GM18519 (cell line): ENCODE results near the gene CDH16.
A peak's percentile ranks its signal among the peaks of the same experiment; 100 is the strongest.
"Not testable (repeated sequence)": the region's sequence is repeated elsewhere in the genome, so short reads cannot be mapped to it uniquely, and the experiment has no call there.

Source experiments
- ATAC-seq: cut with Tn5 transposase; IDR thresholded peaks from one replicate; pipeline ENCODE4 v1.9.1; 2021; ENCODE audit warnings: mild to moderate bottlenecking, moderate library complexity; ENCODE audit not compliant: unreplicated experiment, low FRiP score

CDH16 gene

DNA sequence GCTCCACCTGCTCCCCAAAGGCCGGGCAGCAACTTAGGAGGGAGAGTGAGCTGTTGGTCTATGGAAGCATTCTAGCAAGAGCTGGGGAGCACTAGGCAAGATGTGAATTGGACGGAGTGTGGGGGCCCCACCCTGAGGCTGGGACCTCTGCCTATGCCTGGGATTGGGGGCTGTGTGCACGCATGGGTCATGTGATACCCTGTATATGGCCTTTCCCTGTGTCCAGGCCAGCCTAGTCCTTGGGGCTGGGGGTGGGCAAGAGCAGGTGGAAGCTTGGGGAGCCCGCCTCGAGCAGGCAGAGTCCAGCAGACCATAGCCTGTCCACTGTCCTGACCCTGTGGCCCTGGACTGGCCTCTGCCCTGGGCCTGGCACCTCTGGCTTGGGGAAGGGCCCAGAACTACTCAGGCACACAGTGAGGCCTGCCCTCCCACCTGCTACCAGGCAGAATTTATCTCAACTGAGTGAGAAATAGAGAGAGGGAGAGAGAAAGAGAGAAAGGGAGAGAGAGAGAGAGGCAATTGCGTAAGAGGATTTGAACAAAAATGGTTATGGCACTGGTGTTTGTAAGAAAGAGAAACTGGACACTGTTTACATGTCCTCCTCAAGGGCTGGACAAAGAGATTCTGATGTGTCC is 19.3 kb downstream of the CDH16 start:
- ATAC-seq, result no peak

- ATAC-seq, result no peak
These were observed 19.8 kb downstream of the CDH16 start for GRCh38 chr16:66898933-66899309.

DNA sequence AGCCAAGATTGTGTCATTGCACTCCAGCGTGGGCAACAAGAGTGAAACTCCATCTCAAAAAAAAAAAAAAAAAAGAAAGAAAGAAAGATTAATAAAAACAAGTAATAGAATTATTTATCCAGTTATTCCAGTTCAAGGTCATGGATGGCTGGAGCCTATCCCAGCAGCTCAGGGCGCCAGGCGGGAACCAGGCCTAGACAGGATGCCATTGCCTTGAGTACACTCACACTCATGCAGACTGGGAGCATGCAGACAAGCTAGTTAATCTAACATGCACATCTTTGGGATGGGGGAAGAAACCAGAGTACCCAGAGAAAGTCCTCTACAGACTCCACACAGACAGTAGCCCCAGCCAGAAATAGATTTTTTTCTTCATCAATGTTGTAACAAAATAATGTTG is 20.5 kb downstream of the CDH16 start:
- ATAC-seq, result no peak

DNA sequence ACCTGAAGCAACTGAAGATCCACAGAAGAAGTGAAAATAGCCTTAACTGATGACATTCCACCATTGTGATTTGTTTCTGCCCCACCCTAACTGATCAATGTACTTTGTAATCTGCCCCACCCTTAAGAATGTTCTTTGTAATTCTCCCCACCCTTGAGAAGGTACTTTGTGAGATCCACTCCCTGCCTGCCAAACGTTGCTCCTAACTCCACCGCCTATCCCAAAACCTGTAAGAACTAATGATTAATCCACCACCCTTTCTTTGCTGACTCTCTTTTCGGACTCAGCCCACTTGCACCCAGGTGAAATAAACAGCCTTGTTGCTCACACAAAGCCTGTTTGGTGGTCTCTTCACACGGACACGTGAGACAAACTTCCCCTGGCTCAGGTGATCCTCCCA is 22.0 kb downstream of the CDH16 start:
- not testable (repeated sequence) for ATAC-seq

GRCh38 chr16:66895999-66896398 is 22.7 kb downstream of the CDH16 start:
- ATAC-seq, result no peak

- ATAC-seq, result no peak
These were observed 23.1 kb downstream of the CDH16 start for GRCh38 chr16:66895689-66895979.

GRCh38 chr16:66894948-66895688 is 23.6 kb downstream of the CDH16 start:
- no peak for ATAC-seq

DNA sequence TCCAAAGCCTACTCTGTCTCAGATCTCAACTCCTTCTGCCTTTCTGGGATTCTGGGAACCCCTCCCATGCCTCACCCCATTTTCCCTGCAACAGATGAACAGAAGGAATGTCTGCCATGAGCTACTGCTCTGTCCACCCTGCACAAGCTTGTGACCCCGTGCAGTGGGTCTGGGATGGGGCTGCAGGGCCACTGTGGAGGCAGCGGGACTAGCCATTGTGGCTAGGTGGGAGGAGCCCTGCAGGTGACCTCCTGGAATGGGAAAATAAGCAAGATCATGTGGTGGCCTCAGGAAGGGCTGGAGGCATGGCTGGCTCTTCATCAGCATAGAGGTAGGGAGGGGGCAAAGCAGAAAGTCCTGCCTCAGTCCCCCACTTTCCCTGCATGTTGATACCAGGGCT is 24.6 kb downstream of the CDH16 start:
- no peak for ATAC-seq

DNA sequence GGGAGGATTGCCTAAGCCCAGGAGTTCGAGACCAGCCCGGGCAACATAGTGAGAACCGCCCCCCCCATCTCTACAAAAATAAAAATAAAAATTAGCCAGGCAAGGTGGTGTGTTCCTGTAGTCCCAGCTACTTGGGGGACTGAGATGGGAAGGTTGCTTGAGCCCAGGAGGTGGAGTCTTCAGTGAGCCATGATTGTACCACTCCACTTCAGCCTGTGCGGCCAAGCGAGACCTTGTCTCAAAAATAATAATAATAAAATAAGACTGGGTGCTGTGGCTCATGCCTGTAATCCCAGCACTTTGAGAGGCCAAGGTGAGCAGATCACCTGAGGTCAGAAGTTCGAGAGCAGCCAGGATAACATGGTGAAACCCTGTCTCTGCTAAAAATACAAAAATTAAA is 26.9 kb downstream of the CDH16 start:
- ATAC-seq, result no peak

DNA sequence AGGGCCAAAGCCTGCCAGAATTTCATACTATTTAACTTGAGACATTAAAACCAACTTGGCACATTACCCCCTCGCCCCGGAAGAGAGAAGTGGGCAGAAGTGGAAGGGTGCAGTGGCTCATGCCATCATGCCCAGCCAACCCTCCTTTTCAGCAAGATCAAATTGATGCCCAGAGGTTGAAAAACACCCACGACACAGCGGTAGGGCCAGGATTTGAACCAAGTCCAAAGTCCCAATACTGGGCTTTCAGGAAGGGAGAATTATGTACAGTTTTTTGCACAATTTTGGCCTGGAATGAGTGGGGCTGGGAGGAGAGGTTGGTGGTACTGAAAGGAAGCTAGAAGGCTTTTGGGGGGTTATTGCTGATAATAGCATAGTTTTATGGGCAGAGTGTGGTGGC is 27.3 kb downstream of the CDH16 start:
- ATAC-seq, result no peak

DNA sequence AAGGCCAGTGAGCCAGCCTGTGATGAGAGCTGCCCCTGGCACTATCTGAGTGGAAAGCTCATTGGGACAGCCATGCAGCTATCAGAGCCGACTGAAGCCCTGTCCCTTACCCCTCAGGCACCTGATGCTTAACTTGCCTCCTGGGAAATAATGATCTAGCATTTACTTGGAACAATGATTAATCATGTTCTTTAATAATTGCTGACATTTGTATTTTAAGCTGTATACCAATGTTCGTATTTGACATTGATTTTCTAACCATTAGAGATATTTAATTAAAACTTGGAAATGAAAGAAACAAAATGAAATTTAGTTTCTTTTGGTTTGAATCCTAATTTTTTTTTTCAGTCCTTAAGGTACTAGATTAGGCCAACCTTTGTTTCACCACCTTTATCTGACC is 27.9 kb downstream of the CDH16 start:
- no peak for ATAC-seq

DNA sequence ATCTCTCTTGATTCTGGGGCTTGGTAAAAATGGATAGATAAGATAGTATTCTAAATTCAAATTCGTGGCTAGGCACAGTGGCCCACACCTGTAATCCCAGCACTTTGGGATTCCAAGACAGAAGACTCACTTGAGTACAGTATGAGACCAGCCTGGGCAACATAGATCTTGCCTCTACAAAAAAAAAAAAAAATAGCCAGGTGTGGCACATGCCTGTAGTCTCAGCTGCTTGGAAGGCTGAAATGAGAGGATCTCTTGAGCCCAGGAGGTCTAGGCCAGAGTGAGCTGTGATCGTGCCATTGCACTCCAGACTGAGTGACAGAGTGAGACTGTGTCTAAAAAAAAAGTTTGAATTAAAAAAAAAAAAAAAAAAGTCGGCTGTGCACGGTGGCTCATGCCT is 29.1 kb downstream of the CDH16 start:
- ATAC-seq, result no peak

DNA sequence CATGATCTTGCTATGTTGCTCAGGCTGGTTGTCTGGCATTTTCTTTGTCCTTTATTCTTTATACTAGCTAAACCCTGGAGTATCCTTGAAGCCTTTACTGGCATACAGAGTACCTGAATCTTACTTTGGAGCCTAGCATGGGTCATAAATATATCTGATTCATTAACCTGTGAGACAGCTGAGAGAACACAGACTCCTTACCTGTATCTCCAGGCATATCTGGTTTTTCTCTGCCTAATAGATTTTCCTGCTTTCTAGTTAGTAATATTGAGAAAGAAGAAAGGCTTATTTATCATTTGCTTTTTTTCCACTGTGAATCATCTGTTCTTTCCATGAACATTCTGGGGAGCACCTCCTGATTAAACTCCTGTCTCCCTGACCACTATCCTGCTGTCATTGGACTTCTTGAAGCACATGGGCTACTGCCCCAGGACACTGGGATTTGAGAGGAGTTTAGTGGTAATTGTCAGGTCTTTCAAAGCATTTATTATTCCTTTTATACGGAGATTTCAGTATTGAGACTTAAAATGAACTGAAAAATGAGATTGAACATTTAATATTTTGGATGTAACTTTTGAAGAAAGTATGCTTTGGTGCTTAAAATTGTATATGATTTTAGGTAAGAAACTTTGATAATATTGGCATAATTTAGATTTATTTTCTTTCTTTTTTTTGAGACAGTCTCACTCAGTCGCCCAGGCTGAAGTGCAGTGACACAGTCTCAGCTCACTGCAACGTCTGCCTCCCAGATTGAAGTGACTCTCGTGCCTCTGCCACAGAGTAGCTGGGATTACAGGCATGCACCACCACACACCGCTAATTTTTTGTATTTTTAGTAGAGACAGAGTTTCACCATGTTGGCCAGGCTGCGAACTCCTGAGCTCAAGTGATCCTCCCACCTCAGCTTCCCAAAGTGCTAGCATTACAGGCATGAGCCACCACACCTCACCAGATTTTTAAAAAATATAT is 29.8 kb downstream of the CDH16 start:
- ATAC-seq, result no peak

DNA sequence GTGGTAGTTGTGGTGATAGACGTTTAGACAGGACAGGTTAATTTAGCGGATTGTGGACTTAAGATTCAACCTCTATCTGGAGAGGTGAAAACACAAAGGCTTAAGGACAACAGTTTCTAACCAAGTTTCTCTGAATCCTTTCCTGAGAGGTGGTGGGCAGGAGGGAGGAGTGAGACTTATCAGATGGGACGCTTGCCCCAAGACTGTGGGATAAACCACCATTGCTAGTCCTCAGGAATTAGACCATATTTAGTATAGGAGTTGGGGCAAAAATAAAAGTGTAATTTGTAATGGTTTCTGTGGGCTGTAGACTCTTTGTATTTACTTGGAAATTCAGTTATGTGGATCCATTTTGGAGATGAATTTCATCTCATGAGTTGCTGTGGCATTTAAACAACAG is 31.8 kb downstream of the CDH16 start:
- no peak for ATAC-seq

DNA sequence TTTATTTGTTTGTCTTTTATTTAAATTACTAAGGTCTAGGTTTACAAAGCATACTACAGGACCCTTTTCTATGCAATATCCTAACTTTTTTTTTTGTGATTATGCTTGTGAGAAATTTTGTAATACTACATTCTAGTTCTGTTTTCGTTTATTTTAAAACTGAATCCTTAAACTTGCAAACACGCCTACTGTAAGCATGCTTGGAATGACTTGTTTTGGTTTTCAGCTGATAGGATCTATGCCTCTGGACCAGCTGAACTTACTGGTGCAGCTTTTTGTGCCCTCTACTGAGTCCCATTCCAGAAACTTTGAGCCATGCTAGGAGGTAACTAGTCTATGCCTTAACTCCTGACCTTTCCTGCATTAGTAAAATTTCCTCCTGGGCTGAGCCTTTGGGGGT is 32.4 kb downstream of the CDH16 start:
- no peak for ATAC-seq

GRCh38 chr16:66885491-66885890 is 33.2 kb downstream of the CDH16 start:
- ATAC-seq, result no peak

GRCh38 chr16:66882702-66883101 is 36.0 kb downstream of the CDH16 start:
- no peak for ATAC-seq

DNA sequence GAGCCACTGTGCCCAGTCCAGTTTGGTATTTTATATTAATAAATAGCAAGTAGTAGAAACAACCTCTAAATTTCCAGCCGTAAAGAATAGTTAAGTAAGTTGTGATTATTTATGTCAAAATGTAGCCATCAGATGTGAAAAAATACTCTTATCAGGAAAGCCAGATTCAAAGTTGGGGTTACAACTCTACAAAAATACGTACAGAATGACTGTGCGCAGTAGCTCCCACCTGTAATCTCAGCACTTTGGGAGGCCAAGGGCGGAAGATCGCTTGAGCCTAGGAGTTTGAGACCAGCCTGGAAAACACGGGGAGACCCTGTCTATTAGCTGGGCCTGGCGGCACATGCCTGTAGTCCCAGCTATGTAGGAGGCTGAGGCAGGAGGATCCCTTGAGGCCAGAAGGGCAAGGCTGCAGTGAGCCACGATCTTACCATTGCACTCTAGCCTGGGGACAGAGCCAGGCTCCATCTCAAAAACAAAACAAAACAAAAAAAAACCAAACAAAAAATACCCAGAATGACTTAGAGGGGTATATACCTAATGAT is 36.6 kb downstream of the CDH16 start:
- ATAC-seq, result no peak

GRCh38 chr16:66881560-66881959 is 37.1 kb downstream of the CDH16 start:
- ATAC-seq, result no peak

GRCh38 chr16:66881014-66881417 is 37.7 kb downstream of the CDH16 start:
- ATAC-seq, result no peak

GRCh38 chr16:66880288-66881013 is 38.2 kb downstream of the CDH16 start, which contains the start of gene PDP2:
Gene PDP2 (plus strand): TSS chr16:66880515. CDS start chr16:66884285, 3,770 bp downstream.
- peak; percentile 84 for ATAC-seq
